ENCODE measurements around the gene GALK1.

DNA sequence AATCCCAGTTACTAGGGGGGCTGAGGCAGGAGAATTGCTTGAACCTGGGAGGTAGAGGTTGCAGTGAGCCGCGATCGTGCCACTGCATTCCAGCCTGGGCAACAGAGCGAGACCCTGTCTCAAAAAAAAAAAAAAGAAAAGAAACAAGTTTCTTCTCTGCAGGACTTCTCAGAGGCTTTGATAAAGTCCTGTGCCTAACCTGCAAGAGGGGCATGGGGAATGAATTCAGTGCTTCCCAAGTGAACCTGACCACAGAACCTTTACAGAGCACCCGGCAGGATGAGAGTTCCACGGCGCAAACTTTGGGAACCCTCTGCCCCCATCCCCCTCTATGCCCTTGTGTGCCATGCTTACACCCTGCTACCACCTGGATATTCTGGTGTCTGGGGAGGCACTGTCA is 25.8 kb downstream of the GALK1 start:
- TF ChIP-seq, protein P1, sequence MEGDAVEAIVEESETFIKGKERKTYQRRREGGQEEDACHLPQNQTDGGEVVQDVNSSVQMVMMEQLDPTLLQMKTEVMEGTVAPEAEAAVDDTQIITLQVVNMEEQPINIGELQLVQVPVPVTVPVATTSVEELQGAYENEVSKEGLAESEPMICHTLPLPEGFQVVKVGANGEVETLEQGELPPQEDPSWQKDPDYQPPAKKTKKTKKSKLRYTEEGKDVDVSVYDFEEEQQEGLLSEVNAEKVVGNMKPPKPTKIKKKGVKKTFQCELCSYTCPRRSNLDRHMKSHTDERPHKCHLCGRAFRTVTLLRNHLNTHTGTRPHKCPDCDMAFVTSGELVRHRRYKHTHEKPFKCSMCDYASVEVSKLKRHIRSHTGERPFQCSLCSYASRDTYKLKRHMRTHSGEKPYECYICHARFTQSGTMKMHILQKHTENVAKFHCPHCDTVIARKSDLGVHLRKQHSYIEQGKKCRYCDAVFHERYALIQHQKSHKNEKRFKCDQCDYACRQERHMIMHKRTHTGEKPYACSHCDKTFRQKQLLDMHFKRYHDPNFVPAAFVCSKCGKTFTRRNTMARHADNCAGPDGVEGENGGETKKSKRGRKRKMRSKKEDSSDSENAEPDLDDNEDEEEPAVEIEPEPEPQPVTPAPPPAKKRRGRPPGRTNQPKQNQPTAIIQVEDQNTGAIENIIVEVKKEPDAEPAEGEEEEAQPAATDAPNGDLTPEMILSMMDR (IDR thresholded peaks at IDR 0.05) = no peak
- no peak for TF ChIP-seq POLR2AphosphoS5 (IDR thresholded peaks at IDR 0.05; ENCODE audit: insufficient read depth in 1 of 2, low read depth in 1 of 2)
